Liver (tissue), 9 donors: ENCODE measurements around the gene BOLA2B. TPM values are rescaled to one million over a fixed set of nuclear protein-coding genes. Genes with fewer than 3 reads are reported as not detected.

Experiments used
- DNase-seq: peaks from one replicate; pipeline ENCODE4 v3.0.0-alpha.2; 2017; ENCODE audit warnings: low spot score
- H3K27ac ChIP-seq, 2 donors: one replicate each; pipeline ENCODE4 v1.7.0; 2013; ENCODE audit warnings: inconsistent platforms in 2 of 2, low read length in 2 of 2, control low read depth in 1 of 2, low read depth in 1 of 2, mild to moderate bottlenecking in 1 of 2
- H3K27me3 ChIP-seq, 4 donors: one replicate each; pipeline versions ENCODE4 v1.6.1 to v1.7.0; 2013; ENCODE audit warnings: low read length in 3 of 4, inconsistent platforms in 1 of 4, mild to moderate bottlenecking in 1 of 4, moderate library complexity in 1 of 4; ENCODE audit not compliant: control insufficient read depth in 4 of 4, insufficient read depth in 4 of 4
- H3K36me3 ChIP-seq, 4 donors: one replicate each; pipeline versions ENCODE4 v1.6.1 to v1.7.0; 2013; ENCODE audit warnings: low read length in 3 of 4, mild to moderate bottlenecking in 3 of 4, low read depth in 1 of 4, moderate library complexity in 1 of 4; ENCODE audit not compliant: control insufficient read depth in 4 of 4, insufficient read depth in 3 of 4
- H3K4me1 ChIP-seq, 4 donors: one replicate each; pipeline versions ENCODE4 v1.6.1 to v1.7.0; 2013; ENCODE audit warnings: low read length in 3 of 4, mild to moderate bottlenecking in 3 of 4, moderate library complexity in 1 of 4; ENCODE audit not compliant: control insufficient read depth in 4 of 4, insufficient read depth in 4 of 4
- H3K4me3 ChIP-seq, 3 donors: one replicate each; pipeline versions ENCODE4 v1.6.1 to v1.7.0; 2013; ENCODE audit warnings: low read length in 3 of 3, control low read depth in 1 of 3, low read depth in 1 of 3, mild to moderate bottlenecking in 1 of 3
- H3K9ac ChIP-seq, 2 donors: one replicate each; pipeline ENCODE4 v1.7.0; 2013; ENCODE audit warnings: low read length in 2 of 2, mild to moderate bottlenecking in 2 of 2, moderate library complexity in 2 of 2, control low read depth in 1 of 2, low read depth in 1 of 2
- H3K9me3 ChIP-seq, 4 donors: one replicate each; pipeline versions ENCODE4 v1.6.1 to v1.7.0; 2013; ENCODE audit warnings: low read length in 3 of 4; ENCODE audit not compliant: control insufficient read depth in 4 of 4
- ATF3 ChIP-seq: IDR thresholded peaks from 2 replicates; pipeline ENCODE4 v1.6.1; 2016; ENCODE audit warnings: antibody characterized with exemption
- EGR1 ChIP-seq, 2 donors: IDR thresholded peaks; 2 replicates each; pipeline ENCODE4 v1.6.1; 2016 to 2018; ENCODE audit warnings: antibody characterized with exemption in 2 of 2, low read depth in 2 of 2
- FOXA1 ChIP-seq: IDR thresholded peaks from 2 replicates; pipeline ENCODE4 v1.6.1; 2016; ENCODE audit warnings: antibody characterized with exemption
- GABPA ChIP-seq, 2 donors: IDR thresholded peaks in 1 of 2; conservative IDR thresholded peaks in 1 of 2; 2 replicates each; pipeline ENCODE4 v1.6.1; 2016; ENCODE audit warnings: antibody characterized with exemption in 2 of 2, mild to moderate bottlenecking in 1 of 2, moderate library complexity in 1 of 2
- TAF1 ChIP-seq: conservative IDR thresholded peaks from 2 replicates; pipeline ENCODE4 v1.6.1; 2016; ENCODE audit warnings: antibody characterized with exemption, mild to moderate bottlenecking
- YY1 ChIP-seq: IDR thresholded peaks from 2 replicates; pipeline ENCODE4 v1.6.1; 2016; ENCODE audit warnings: antibody characterized with exemption, mild to moderate bottlenecking
- WGBS: extraction: QIAGEN DNeasy Blood & Tissue Kit; methylation state at CpG from one replicate; pipeline ENCODE4 v1.1.7; 2013; 5-methylcytosine and 5-hydroxymethylcytosine counted together
- polyA plus RNA-seq, 2 donors: library from polyadenylated mRNA; stranded (reverse) in 1 of 2; unstranded in 1 of 2; fragments of 200-250 nt in 1 of 2; fragments of >200 nt in 1 of 2; fragmentation: Nextera tagmentation in 1 of 2; extraction: Ambion mirVana in 1 of 2; gene quantifications; one replicate each; pipeline versions ENCODE4 v1.2.1 to v1.2.3, GENCODE V29; 2013 to 2015
- total RNA-seq, 2 donors: library from RNA; depleted of rRNA; stranded (reverse); fragments of >200 nt; gene quantifications; one replicate each; pipeline ENCODE4 v1.2.3, GENCODE V29; 2014
- donor health status: healthy.
- donor health status: healthy.
- donor health status: healthy.
- donor health status: healthy.
- donor health status: healthy.

BOLA2B gene
- total and polyA plus RNA-seq, 4 donors, result 21.2 to 79.8 (median 56.8) TPM

DNA sequence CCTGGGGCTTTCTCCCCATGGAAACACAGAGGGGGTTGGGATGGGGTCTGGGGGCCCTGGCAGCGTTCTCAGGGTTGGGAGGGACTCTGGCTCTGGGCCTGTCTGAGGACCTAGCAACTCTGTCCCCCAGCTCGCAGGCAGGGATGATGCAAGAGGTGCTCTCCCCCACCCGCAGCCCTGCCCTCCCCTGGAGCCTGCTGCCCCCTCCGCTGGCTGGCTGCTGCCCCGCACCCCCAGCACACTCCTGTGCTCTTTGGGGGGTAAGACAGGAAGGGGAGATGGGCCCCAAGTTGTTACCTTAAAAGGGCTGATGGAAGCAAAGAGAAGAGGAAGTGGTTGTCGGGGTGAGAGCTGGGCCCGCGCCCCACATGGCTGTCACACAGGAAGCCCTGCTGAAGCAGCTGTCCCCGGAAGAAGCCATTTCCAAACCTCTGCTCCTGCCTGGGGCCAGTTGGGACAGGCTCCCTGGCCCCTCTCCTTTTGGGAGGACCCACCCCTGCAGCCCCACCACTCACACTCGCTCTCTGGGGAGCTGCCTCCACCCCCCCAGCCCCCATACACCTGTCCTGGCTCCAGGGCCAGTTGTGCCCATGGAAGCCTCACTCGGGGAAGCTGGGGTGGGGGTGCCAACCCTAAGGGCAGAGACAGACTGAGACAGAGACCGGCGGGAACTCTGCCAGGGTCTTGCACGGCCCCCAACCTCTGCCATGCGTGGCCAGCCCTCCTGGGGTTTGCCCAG lies 7.6 kb downstream of the BOLA2B start:
- H3K4me3 ChIP-seq, result peak overlapping the region in 1 of 3 donors; percentile 10
- H3K36me3 ChIP-seq, result peaks cover 0 to 2% (median 0%) of the 10 kb centered on the region in 4 donors
- TF ChIP-seq GABPA (IDR thresholded peaks at IDR 0.05 in 1 of 2, conservative IDR thresholded peaks at IDR 0.05 in 1 of 2) (peak in 1 of 2 donors; percentile 27), ATF3 (no peak)
- H3K9ac ChIP-seq, result no peak overlapping the region
- H3K4me1 ChIP-seq, result peaks cover 0 to 18% (median 2%) of the 10 kb centered on the region in 4 donors
- WGBS, result 79% methylated on average over 15 of the region's 15 CpGs
- H3K27ac ChIP-seq, result peak overlapping the region; percentile 62 to 67
- H3K9me3 ChIP-seq, result no peaks in the 10 kb centered on the region
- no peak for DNase-seq
- no peaks in the 10 kb centered on the region for H3K27me3 ChIP-seq

- H3K9me3 ChIP-seq, result no peaks in the 10 kb centered on the region
- WGBS, result 81% methylated on average over 13 of the region's 13 CpGs
- DNase-seq, result no peak
- H3K27ac ChIP-seq, result peak overlapping the region; percentile 62 to 67
- peak overlapping the region; percentile 39 to 56 for H3K9ac ChIP-seq
- H3K27me3 ChIP-seq, result no peaks in the 10 kb centered on the region
- TF ChIP-seq YY1, result no peak
- no peak for TF ChIP-seq GABPA (IDR thresholded peaks at IDR 0.05 in 1 of 2, conservative IDR thresholded peaks at IDR 0.05 in 1 of 2)
- peaks cover 0 to 18% (median 2%) of the 10 kb centered on the region in 4 donors for H3K4me1 ChIP-seq
- peaks cover 0 to 2% (median 0%) of the 10 kb centered on the region in 4 donors for H3K36me3 ChIP-seq
- peak overlapping the region; percentile 10 to 66 (median 41) for H3K4me3 ChIP-seq
These were observed 8.4 kb downstream of the BOLA2B start for GRCh38 chr16:30184891-30185682.

- no peak for TF ChIP-seq YY1
- no peak for TF ChIP-seq FOXA1
- TF ChIP-seq EGR1 (IDR thresholded peaks at IDR 0.05; ENCODE audit: low read depth in 2 of 2), result no peak
- TF ChIP-seq TAF1, result no peak
- Histone ChIP-seq H3K27me3 (no peaks in the 10 kb centered on the region), H3K4me1 (peaks cover 0 to 18% (median 2%) of the 10 kb centered on the region in 4 donors), H3K9me3 (no peaks in the 10 kb centered on the region), H3K9ac (peak overlapping the region; percentile 39 to 56), H3K36me3 (peaks cover 0 to 2% (median 0%) of the 10 kb centered on the region in 4 donors), H3K27ac (peak overlapping the region; percentile 62 to 67), H3K4me3 (peak overlapping the region; percentile 10 to 66 (median 41))
- DNase-seq, result no peak
- 51% methylated on average over 24 of the region's 24 CpGs for WGBS
These were observed 9.2 kb downstream of the BOLA2B start for GRCh38 chr16:30184096-30184890.
